DND-41 (cell line): ENCODE measurements around the gene ZNF217.

ENCODE experiments used
- ATAC-seq: fragments of 200-7000 bp; cut with Tn5 transposase; 3 replicates; pipeline ENCODE4 v1.9.1; 2021; ENCODE audit warnings: low read depth; ENCODE audit not compliant: insufficient read depth
- DNase-seq: peaks from one replicate; pipeline ENCODE4 v3.0.0-alpha.2; 2020
- H2AFZ ChIP-seq: 2 replicates; pipeline ENCODE4 v1.6.0; 2012; ENCODE audit warnings: low read depth, low read length
- H3K27ac ChIP-seq: 2 replicates; pipeline ENCODE4 v1.5.1; 2012; ENCODE audit warnings: low read length, inconsistent platforms
- H3K27me3 ChIP-seq: fragments of 200-600 bp; sonication (generic); 2 replicates; pipeline ENCODE4 v1.6.0; 2012; ENCODE audit warnings: low read length, mild to moderate bottlenecking, inconsistent platforms; ENCODE audit not compliant: insufficient read depth, poor library complexity
- H3K36me3 ChIP-seq: 2 replicates; pipeline ENCODE4 v1.5.1; 2012; ENCODE audit warnings: low read length, inconsistent platforms; ENCODE audit not compliant: insufficient read depth
- H3K4me1 ChIP-seq: 2 replicates; pipeline ENCODE4 v1.5.1; 2012; ENCODE audit warnings: mild to moderate bottlenecking, low read length; ENCODE audit not compliant: insufficient read depth
- H3K4me2 ChIP-seq: 2 replicates; pipeline ENCODE4 v1.6.0; 2012; ENCODE audit warnings: mild to moderate bottlenecking, moderate library complexity, low read length, inconsistent platforms; ENCODE audit not compliant: insufficient read depth
- H3K4me3 ChIP-seq, 2 experiments: fragments of 200-600 bp in 1 of 2; shearing (Covaris generic) in 1 of 2; 2 replicates each; pipeline ENCODE4 v1.5.1; 2012 to 2016; ENCODE audit warnings: inconsistent platforms in 2 of 2, low read length in 2 of 2, mild to moderate bottlenecking in 2 of 2, low read depth in 1 of 2, moderate library complexity in 1 of 2
- H3K79me2 ChIP-seq: 2 replicates; pipeline ENCODE4 v1.6.0; 2012; ENCODE audit warnings: low read length, inconsistent platforms; ENCODE audit not compliant: insufficient read depth
- H3K9ac ChIP-seq: 2 replicates; pipeline ENCODE4 v1.6.0; 2012; ENCODE audit warnings: low read depth, mild to moderate bottlenecking, inconsistent platforms, low read length, moderate library complexity
- H3K9me3 ChIP-seq: 2 replicates; pipeline ENCODE4 v1.5.1; 2012; ENCODE audit warnings: low read length, moderate library complexity, mild to moderate bottlenecking, inconsistent platforms; ENCODE audit not compliant: insufficient read depth, severe bottlenecking
- H4K20me1 ChIP-seq: 2 replicates; pipeline ENCODE4 v1.6.0; 2012; ENCODE audit warnings: low read length; ENCODE audit not compliant: insufficient read depth
- CTCF ChIP-seq: IDR thresholded peaks from 2 replicates; pipeline ENCODE4 v1.5.1; 2012; ENCODE audit warnings: borderline replicate concordance, low read length, moderate library complexity, mild to moderate bottlenecking; ENCODE audit not compliant: poor library complexity, severe bottlenecking; ENCODE audit errors: extremely low read depth
- EZH2 ChIP-seq: IDR thresholded peaks from 3 replicates; pipeline ENCODE4 v1.6.1; 2012; ENCODE audit warnings: borderline replicate concordance, low read depth, mild to moderate bottlenecking, moderate library complexity, low read length, inconsistent platforms; ENCODE audit not compliant: severe bottlenecking

The ZNF217 gene

GRCh38 chr20:53581444-53582250 lies 12.0 kb downstream of the ZNF217 start:
- DNase-seq (peak; percentile 6), ATAC-seq (no peak)
- Histone ChIP-seq H3K4me3 (no peak overlapping the region), H3K9ac (no peak overlapping the region), H3K36me3 (peaks cover 64% of the 10 kb centered on the region), H4K20me1 (peaks cover 65% of the 10 kb centered on the region), H2AFZ (no peak overlapping the region), H3K27ac (peak overlapping the region; percentile 4), H3K4me2 (peak overlapping the region; percentile 3; the same call in 1 of the 2 replicates), H3K79me2 (peaks cover 99% of the 10 kb centered on the region), H3K27me3 (no peaks in the 10 kb centered on the region), H3K9me3 (no peaks in the 10 kb centered on the region), H3K4me1 (peaks cover 63% of the 10 kb centered on the region)
- TF ChIP-seq EZH2 (no peak), CTCF (no peak)

GRCh38 chr20:53580376-53581111 lies 13.1 kb downstream of the ZNF217 start:
- H3K36me3 ChIP-seq = peaks cover 75% of the 10 kb centered on the region
- H3K4me1 ChIP-seq = peaks cover 53% of the 10 kb centered on the region
- no peaks in the 10 kb centered on the region for H3K9me3 ChIP-seq
- peak overlapping the region; percentile 76 for H3K27ac ChIP-seq
- H3K79me2 ChIP-seq = peaks cover 99% of the 10 kb centered on the region
- TF ChIP-seq EZH2 = no peak
- H3K4me3 ChIP-seq = no peak overlapping the region
- no peak overlapping the region for H2AFZ ChIP-seq
- DNase-seq = peak; percentile 4
- H4K20me1 ChIP-seq = peaks cover 72% of the 10 kb centered on the region
- peak overlapping the region; percentile 46 for H3K4me2 ChIP-seq
- H3K27me3 ChIP-seq = no peaks in the 10 kb centered on the region
- H3K9ac ChIP-seq = no peak overlapping the region
- no peak for ATAC-seq

GRCh38 chr20:53579581-53580375 lies 13.9 kb downstream of the ZNF217 start:
- Histone ChIP-seq H3K9ac (peak overlapping the region; percentile 27; the same call in 1 of the 2 replicates), H2AFZ (no peak overlapping the region), H3K9me3 (no peaks in the 10 kb centered on the region), H3K36me3 (peaks cover 82% of the 10 kb centered on the region), H3K27ac (peak overlapping the region; percentile 76), H3K79me2 (peaks cover 99% of the 10 kb centered on the region), H3K27me3 (no peaks in the 10 kb centered on the region), H3K4me2 (peak overlapping the region; percentile 46), H3K4me3 (0 out of 4 replicates have a peak overlapping the region, but pooled peaks of 1 of the 2 experiments have one; percentile 3), H4K20me1 (peaks cover 79% of the 10 kb centered on the region), H3K4me1 (peaks cover 48% of the 10 kb centered on the region)
- DNase-seq (no peak), ATAC-seq (0 out of 3 replicates have a peak, but pooled peaks have one; percentile 8)
- TF ChIP-seq CTCF (no peak), EZH2 (no peak)
